Caco-2 (cell line): Measurements from ENCODE around the gene OXSR1. TPM values are rescaled to one million over a fixed set of nuclear protein-coding genes. Genes with fewer than 3 reads are reported as not detected.
"Not testable (repeated sequence)": the region's sequence is repeated elsewhere in the genome, so short reads cannot be mapped to it uniquely, and the experiment has no call there.

ENCODE experiments used
- BruUV-seq: library from RNA; stranded (reverse); fragments of 400-500 nt; replicated peaks from 2 replicates; lab custom pipeline; 2021; lab: Mats Ljungman, UMichigan
- CTCF ChIA-PET: fragments of 300-600 bp; sonication (Branson Sonifier 250); formaldehyde crosslinking; loops from one replicate; lab custom pipeline; 2022; ENCODE audit warnings: antibody characterized with exemption; lab: Charles Lee
- POLR2A ChIA-PET: fragments of 300-600 bp; sonication (Branson Sonifier 250); formaldehyde crosslinking; loops from one replicate; lab custom pipeline; 2022; ENCODE audit warnings: antibody characterized with exemption; lab: Charles Lee
- DNase-seq, 2 experiments: peaks; one replicate each; pipeline versions ENCODE4 v3.0.0 to v3.0.0-alpha.2; 2020 to 2022
- H3K27me3 ChIP-seq: replicated peaks from 2 replicates; pipeline ENCODE4 v1.6.0; 2011; ENCODE audit warnings: low read length; ENCODE audit not compliant: control insufficient read depth, insufficient read depth
- H3K36me3 ChIP-seq: 2 replicates; pipeline ENCODE4 v1.5.1; 2011; ENCODE audit warnings: low read length; ENCODE audit not compliant: control insufficient read depth, insufficient read depth
- H3K4me1 ChIP-seq: fragments of 250-450 bp; sonication (Bioruptor Pico); 2 replicates; pipeline ENCODE4 v1.5.1; 2020; ENCODE audit warnings: mild to moderate bottlenecking
- H3K4me3 ChIP-seq: 2 replicates; pipeline ENCODE4 v1.5.1; 2011; ENCODE audit warnings: low read depth, mild to moderate bottlenecking, control low read depth, low read length
- H3K9me3 ChIP-seq: fragments of 250-450 bp; sonication (Bioruptor Pico); 2 replicates; pipeline ENCODE4 v1.5.1; 2020; ENCODE audit warnings: mild to moderate bottlenecking, moderate library complexity
- H3K27ac Mint-ChIP-seq: one replicate; pipeline ENCODE4 v1.8.0; 2022; ENCODE audit warnings: mixed read lengths; ENCODE audit not compliant: unreplicated experiment
- H3K27me3 Mint-ChIP-seq: one replicate; pipeline ENCODE4 v1.8.0; 2022; ENCODE audit warnings: mixed read lengths; ENCODE audit not compliant: insufficient read depth, unreplicated experiment
- H3K36me3 Mint-ChIP-seq: one replicate; pipeline ENCODE4 v1.8.0; 2022; ENCODE audit warnings: mild to moderate bottlenecking, mixed read lengths; ENCODE audit not compliant: insufficient read depth, unreplicated experiment
- H3K4me1 Mint-ChIP-seq: one replicate; pipeline ENCODE4 v1.8.0; 2022; ENCODE audit warnings: low read depth, mixed read lengths; ENCODE audit not compliant: unreplicated experiment
- H3K4me3 Mint-ChIP-seq: one replicate; pipeline ENCODE4 v1.8.0; 2022; ENCODE audit warnings: mild to moderate bottlenecking, moderate library complexity, mixed read lengths; ENCODE audit not compliant: unreplicated experiment
- H3K9me3 Mint-ChIP-seq: one replicate; pipeline ENCODE4 v1.8.0; 2022; ENCODE audit warnings: mixed read lengths; ENCODE audit not compliant: unreplicated experiment
- CTCF ChIP-seq, 2 experiments: fragments of 200-600 bp in 1 of 2; IDR thresholded peaks; 1 replicate in 1 of 2; 2 replicates in 1 of 2; pipeline versions ENCODE4 v1.5.1 to v1.8.0; 2011 to 2022; ENCODE audit warnings: antibody characterized with exemption in 1 of 2, control low read depth in 1 of 2, inconsistent platforms in 1 of 2, low read depth in 1 of 2, low read length in 1 of 2, mild to moderate bottlenecking in 1 of 2, moderate library complexity in 1 of 2; ENCODE audit not compliant: insufficient read depth in 1 of 2, severe bottlenecking in 1 of 2, unreplicated experiment in 1 of 2
- intact Hi-C: fragments of 100-400 bp; cut with micrococcal nuclease; formaldehyde crosslinking; loops from one replicate; pipeline ENCODE4 v1.10.0; 2022; ENCODE audit not compliant: unreplicated experiment
- total RNA-seq: library from RNA; stranded (reverse); gene quantifications from 2 replicates; pipeline ENCODE4 v1.2.3, GENCODE V29; 2022

Gene OXSR1
- total RNA-seq, 1 experiment from 2014 or later, result 39.2 TPM

GRCh38 chr3:38157117-38157516 is 8.2 kb upstream of the OXSR1 start:
- no peaks in the 10 kb centered on the region for H3K4me1 Mint-ChIP-seq
- Histone ChIP-seq H3K27me3 (no peaks in the 10 kb centered on the region), H3K36me3 (no peaks in the 10 kb centered on the region), H3K4me3 (no peak overlapping the region), H3K9me3 (no peaks in the 10 kb centered on the region), H3K4me1 (peaks cover 15% of the 10 kb centered on the region)
- no peak overlapping the region for H3K27ac Mint-ChIP-seq
- H3K36me3 Mint-ChIP-seq, result no peaks in the 10 kb centered on the region
- no TSS peak for BruUV-seq
- H3K9me3 Mint-ChIP-seq, result no peaks in the 10 kb centered on the region
- POLR2A ChIA-PET, result no interaction called here
- intact Hi-C loops, result no loop called here
- CTCF ChIA-PET, result no interaction called here
- DNase-seq, result no peak
- no peak overlapping the region for H3K4me3 Mint-ChIP-seq
- no peaks in the 10 kb centered on the region for H3K27me3 Mint-ChIP-seq
- TF ChIP-seq CTCF (IDR thresholded peaks at IDR 0.05; ENCODE audit: insufficient read depth in 1 of 2, low read depth in 1 of 2, low read length in 1 of 2, severe bottlenecking in 1 of 2, unreplicated experiment in 1 of 2), result no peak

GRCh38 chr3:38157595-38157994 is 7.7 kb upstream of the OXSR1 start:
- POLR2A ChIA-PET, result no interaction called here
- CTCF ChIA-PET, result interaction anchor here (0.5 to 0.6 kb wide), 2 partner anchors 10 to 339 kb away, joined by 3 to 4 read pairs; partner anchors contain the start of gene EXOG
- Histone ChIP-seq H3K4me3 (no peak overlapping the region), H3K9me3 (no peaks in the 10 kb centered on the region), H3K27me3 (no peaks in the 10 kb centered on the region), H3K4me1 (peaks cover 15% of the 10 kb centered on the region), H3K36me3 (no peaks in the 10 kb centered on the region)
- H3K4me3 Mint-ChIP-seq, result no peak overlapping the region
- no peak overlapping the region for H3K27ac Mint-ChIP-seq
- no TSS peak for BruUV-seq
- H3K27me3 Mint-ChIP-seq, result no peaks in the 10 kb centered on the region
- intact Hi-C loops, result no loop called here
- DNase-seq, result no peak
- H3K4me1 Mint-ChIP-seq, result no peaks in the 10 kb centered on the region
- H3K9me3 Mint-ChIP-seq, result no peaks in the 10 kb centered on the region
- TF ChIP-seq CTCF (IDR thresholded peaks at IDR 0.05; ENCODE audit: insufficient read depth in 1 of 2, low read depth in 1 of 2, low read length in 1 of 2, severe bottlenecking in 1 of 2, unreplicated experiment in 1 of 2), result no peak
- H3K36me3 Mint-ChIP-seq, result no peaks in the 10 kb centered on the region

GRCh38 chr3:38158472-38158871 is 6.9 kb upstream of the OXSR1 start:
- Histone ChIP-seq H3K36me3 (no peaks in the 10 kb centered on the region), H3K4me3 (no peak overlapping the region), H3K27me3 (no peaks in the 10 kb centered on the region), H3K9me3 (no peaks in the 10 kb centered on the region), H3K4me1 (peaks cover 14% of the 10 kb centered on the region)
- Mint-ChIP-seq H3K36me3 (no peaks in the 10 kb centered on the region), H3K4me1 (no peaks in the 10 kb centered on the region), H3K9me3 (no peaks in the 10 kb centered on the region), H3K27me3 (no peaks in the 10 kb centered on the region), H3K4me3 (no peak overlapping the region), H3K27ac (no peak overlapping the region)
- ChIA-PET CTCF (no interaction called here), POLR2A (interaction anchor here (1.8 kb wide), 1 partner anchor 21 kb away, joined by 7 read pairs; the partner anchor contains the start of gene ACAA1)
- no TSS peak for BruUV-seq
- no peak for DNase-seq
- no peak for TF ChIP-seq CTCF (IDR thresholded peaks at IDR 0.05; ENCODE audit: insufficient read depth in 1 of 2, low read depth in 1 of 2, low read length in 1 of 2, severe bottlenecking in 1 of 2, unreplicated experiment in 1 of 2)
- intact Hi-C loops, result no loop called here

GRCh38 chr3:38160704-38161103 is 4.6 kb upstream of the OXSR1 start:
- H3K4me1 ChIP-seq, H3K27me3 ChIP-seq, DNase-seq, H3K27me3 Mint-ChIP-seq, H3K9me3 Mint-ChIP-seq, POLR2A ChIA-PET, H3K27ac Mint-ChIP-seq, BruUV-seq, H3K4me3 ChIP-seq, H3K4me3 Mint-ChIP-seq, H3K36me3 ChIP-seq, intact Hi-C loops, CTCF ChIA-PET, H3K9me3 ChIP-seq, H3K4me1 Mint-ChIP-seq: not testable (repeated sequence)
- peaks cover 15% of the 10 kb centered on the region for H3K36me3 Mint-ChIP-seq
